HG03045 (cell line): ENCODE data around the gene SNRNP27.
"Not testable (repeated sequence)": the region's sequence is repeated elsewhere in the genome, so short reads cannot be mapped to it uniquely, and the experiment has no call there.

Experiments used
- ATAC-seq: cut with Tn5 transposase; IDR thresholded peaks from one replicate; pipeline ENCODE4 v1.9.1; 2021; ENCODE audit warnings: mild to moderate bottlenecking, moderate library complexity; ENCODE audit not compliant: unreplicated experiment

The SNRNP27 gene

DNA sequence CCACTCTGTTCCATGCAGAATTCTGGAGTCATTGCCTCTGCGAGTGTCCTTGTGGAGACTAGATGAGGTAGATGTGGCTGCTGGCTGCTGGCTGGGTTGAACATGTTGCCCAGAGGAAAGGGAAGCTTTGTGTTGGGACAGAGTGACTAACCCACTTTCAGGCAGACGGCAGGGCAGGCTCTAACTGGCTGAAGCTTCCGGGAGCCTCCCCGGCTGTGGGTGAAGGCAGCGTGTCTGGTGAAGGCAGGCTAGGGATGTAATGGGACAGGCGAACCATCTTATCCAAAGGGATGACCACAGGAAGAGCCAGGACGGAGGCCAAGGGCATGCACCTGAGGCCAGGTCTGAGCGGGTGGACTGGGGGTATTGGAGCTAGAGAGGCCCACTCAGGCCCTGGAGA, 51.7 kb downstream of the SNRNP27 start:
- no peak for ATAC-seq

DNA sequence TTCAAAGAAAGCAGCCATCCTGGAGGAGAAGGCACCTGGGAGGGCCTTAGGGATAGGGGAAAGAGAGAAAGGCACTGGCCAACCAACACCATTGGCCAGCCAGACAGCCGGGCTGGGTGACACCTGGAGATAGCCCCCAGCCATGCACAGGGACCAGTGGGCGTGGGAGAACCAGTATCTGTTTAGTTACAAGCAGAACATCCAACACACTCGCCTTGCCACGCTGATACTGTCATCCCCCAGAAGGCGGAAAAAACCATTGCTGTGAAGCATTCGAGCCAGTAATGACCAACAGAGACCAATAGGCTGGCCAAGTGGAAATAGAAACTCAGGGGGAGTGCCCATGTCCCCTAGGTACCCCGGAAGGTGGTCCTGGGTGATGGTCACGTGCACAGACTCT, 52.2 kb downstream of the SNRNP27 start:
- ATAC-seq = no peak

DNA sequence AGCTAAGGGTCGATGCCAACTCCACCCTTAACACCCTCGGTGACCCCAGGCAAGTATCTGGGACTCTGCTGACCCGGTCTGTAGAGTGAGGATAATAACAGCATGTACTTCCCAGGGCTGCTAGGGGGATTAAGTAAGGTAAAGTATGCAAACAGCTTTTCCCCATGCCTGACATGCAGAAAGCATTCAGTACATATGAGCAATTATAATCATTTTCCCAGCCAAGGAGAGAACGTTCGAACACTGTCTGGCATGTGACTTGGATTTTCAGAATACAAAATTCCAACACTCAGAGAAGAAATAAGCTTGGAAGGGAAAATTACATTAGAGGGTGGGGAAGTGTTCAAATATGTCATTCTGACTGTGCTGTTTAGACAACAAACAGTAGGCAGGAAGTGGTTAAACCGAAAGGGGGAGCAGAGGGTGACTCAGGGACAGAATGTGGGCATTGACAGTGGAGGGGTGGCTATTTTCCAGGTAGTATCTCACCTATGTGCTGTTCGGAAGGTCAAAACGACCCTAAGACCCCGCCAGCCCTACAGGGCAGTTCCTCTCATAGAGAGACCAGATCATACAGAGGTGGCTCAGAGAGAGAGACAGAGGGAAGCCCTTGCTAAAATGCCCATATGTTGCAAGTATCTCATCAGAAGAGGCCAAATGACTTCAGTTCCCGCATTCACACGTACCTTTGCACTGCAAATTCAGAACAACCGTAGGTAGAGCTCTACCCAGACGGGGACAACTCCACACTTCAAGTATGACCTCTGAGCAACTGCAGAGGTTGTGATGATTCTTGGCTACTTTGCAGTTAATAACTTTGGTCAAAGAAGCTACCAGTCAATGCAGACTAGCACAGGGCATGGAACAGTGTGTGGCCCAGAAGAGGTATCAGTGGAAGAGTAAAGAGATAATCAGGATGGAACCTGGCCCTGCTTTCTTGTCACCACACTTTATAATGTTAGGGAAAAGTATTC, 52.9 kb downstream of the SNRNP27 start:
- no peak for ATAC-seq

DNA sequence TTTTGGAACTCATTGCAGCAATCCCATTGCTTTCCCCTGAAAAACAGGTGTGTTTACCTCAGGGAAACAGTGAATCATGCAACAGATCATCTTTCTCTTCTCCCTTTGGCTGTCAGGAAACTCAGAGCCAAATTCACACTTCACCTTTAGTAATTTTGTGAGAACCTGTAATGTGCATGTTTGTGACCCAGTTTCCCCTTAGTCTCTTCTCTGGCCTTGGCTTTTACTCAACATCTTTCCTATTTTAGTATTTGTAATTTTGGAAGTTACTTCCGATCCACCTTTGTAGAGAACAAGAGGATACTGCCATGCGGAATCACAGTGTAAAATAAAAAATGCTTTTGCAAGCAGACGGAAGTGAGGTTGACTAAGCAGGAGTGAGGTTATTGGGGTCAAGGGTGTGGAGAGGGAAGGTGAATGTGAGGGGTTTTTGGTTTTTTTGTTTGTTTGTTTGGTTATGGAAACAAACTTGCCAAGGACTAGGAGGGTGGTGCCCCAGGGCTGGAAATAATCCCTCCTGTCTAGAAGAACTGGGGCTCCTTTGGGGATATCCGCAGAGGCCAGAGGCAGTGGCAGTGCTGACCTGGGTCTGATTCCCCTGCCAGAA, 53.7 kb downstream of the SNRNP27 start:
- no peak for ATAC-seq

DNA sequence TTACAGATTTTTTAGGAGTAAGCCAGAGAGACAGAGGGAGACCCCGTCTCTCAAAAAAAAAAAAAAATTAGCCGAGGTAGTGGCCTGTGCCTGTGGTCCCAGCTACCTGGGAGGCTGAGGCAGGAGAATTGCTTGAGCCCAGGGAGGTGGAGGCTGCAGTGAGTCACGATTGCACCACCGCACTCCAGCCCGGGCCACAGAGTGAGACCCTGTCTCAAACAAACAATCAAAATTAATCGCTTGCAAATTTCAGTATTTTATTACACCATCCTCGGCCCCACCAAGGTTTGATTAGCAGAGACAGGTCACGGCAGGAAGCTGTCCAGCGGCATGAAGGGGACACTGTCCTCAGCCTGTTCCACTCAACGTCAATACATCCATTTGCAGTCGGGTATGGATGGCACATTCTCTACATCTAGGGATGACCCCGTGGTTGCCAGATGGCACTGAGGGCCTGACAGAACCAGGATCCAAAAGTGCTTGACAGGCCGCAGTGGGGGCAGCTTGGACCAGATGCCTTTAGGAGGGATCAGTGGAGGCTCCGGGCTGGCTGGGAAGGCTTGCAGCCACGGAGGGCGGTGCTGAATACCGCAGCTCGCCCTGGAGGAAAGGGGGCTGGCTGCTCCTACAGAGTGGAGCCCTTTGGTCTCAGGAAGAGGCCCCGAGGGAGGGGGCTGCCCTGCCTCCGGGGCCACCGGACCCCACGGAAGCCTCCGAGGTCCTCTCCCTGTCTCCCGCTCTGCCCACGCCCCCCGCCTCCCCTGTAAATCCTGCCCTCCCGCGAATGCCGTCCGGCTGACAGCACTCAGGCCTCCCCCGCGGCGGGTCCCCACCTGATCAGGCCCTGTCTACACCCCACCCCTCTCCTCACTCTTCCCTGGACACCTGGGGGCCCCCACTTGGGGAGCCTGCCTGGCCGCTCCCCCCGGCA, 54.5 kb downstream of the SNRNP27 start:
- ATAC-seq = no peak

DNA sequence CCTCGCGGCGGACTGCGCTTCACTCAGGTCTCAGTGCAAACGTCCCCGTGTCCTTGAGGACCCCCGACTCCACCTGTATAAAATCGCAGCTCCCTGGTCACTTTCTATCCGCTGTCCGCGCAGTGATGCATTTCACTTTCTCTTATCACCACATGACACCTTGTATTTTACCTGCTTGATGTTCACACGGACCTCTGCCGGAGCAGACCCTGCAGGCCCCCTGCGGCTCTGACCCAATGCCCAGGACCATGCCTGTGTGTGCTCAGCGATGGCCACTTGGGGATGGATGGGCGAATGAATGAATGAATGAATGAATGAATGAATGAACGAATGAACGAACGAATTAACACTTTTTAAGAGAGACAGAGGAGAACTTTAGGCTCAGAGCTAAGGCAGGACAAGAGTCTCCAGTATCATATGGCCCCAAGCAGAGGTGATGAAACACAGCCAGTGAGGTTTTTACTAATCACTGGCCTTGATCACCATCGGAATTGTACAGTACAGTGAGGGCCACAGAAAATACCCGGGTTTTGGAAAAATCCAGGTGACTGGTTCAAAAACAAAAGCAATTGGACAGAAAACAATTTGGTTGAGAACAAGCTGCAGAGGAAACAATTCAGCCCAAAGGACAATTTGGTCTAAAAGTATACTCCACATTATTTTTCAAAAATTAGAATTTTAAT, 55.3 kb downstream of the SNRNP27 start:
- ATAC-seq = no peak

DNA sequence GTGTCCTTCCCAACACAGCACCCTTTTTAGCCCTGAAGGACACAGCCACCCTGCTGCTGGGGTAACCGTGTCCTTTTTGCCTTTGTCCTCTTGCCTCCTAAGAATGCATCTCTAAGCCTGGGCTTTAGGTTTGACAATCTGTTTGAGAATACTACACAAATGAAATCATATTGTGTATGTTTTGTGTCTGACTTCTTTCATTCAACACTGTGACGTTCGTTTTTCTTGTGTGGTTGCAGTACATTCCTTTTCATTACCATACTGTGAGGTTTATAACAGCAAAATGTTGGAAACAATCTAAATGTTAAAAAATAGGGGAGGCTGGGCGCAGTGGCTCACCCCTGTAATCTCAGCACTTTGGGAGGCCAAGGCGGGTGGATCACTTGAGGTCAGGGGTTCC, 56.5 kb downstream of the SNRNP27 start:
- no peak for ATAC-seq

DNA sequence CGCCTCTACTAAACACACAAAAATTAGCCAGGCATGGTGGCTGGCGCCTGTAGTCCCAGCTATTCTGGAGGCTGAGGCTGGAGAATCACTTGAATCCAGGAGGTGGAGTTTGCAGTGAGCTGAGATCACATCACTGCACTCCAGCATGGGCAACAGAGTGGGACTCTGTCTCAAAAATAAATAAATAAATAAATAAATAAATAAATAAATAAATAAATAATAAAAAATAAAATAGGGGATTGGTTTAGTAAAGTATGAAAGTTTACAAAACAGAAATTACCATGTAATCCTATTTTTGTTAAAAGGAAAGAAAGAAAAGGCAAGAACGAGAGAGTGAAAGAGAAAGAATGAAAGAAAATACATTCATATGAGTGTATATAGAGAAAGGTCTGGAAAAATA, 56.9 kb downstream of the SNRNP27 start:
- not testable (repeated sequence) for ATAC-seq

DNA sequence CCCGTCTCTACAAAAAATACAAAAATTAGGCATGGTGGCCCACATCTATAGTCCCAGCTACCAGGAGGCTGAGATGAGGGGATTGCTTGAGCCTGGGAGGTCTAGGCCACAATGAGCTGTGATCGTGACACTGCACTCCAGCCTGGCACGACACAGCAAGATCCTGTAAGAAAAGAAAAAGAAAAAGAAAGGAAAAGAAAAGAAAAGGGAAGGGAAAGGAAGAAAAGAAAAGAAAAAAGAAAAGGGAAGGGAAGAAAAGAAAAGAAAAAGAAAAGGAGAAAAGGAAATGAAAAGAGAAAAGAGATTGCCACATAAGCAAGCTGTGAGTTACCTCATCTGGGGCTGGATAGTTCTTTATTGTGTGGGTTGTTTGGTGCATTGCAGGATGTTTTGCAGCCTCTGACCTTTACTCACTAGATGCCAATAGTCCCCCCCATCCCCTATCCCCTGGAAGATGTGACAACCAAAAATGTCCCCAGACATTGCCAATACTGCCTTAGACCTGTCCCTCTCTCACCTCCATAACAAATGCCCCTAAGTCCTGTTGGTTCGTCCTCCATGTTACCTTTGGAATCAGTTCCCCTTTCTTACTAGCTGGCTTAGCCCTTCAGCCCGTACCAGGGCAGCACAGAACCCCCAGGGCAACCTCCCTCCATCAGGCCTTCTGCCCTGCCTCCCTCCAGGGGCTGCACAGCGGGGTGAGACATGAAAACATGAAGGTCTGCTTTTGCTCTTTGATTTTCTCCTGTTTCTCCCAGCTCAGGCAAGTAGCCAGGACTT, 58.8 kb downstream of the SNRNP27 start:
- no peak for ATAC-seq

DNA sequence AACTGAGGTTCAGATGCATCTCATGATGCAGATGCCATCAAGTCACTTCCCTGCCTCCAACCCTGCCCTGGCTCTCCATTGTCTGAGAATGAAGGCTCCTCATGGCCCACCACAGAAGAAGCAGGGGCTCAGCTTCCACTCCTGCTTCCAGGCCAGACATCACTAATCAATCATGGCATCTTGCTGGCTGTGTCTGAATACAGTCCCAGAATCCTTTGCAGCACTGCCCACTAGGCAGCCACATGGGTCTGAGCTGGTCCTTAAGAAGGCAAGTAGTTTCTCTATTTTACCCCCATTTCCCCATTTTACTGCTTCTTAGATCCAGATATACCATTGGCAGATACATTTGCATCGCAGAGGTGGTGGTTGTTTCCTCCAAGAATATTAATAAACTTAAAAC, 60.3 kb downstream of the SNRNP27 start:
- ATAC-seq = no peak
